HG02588 (cell line): ENCODE results near the gene C11orf42.
A peak's percentile ranks its signal among the peaks of the same experiment; 100 is the strongest.
"Not testable (repeated sequence)": the region's sequence is repeated elsewhere in the genome, so short reads cannot be mapped to it uniquely, and the experiment has no call there.

Experiments
- ATAC-seq: cut with Tn5 transposase; IDR thresholded peaks from one replicate; pipeline ENCODE4 v1.9.1; 2021; ENCODE audit warnings: mild to moderate bottlenecking, moderate library complexity; ENCODE audit not compliant: unreplicated experiment

Gene C11orf42

DNA sequence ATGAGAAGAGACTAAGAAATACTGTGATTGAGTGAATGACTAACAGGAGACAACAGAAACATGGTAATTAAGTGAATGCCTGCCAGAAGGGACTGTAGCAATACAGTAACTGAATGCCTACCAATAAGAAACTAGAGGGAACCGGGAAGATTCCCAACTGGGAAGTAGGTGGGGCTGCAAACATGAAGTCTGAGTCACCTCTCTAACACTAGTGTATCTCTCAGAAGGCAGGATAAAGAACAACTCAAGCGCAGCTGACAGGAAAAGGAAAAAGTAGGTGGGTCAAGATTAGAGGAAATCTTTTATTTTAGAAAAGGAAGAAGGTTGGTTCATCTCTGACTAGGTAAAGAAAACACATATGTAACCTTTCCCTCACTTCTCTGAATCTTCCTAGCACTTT lies 14.0 kb downstream of the C11orf42 start:
- no peak for ATAC-seq

DNA sequence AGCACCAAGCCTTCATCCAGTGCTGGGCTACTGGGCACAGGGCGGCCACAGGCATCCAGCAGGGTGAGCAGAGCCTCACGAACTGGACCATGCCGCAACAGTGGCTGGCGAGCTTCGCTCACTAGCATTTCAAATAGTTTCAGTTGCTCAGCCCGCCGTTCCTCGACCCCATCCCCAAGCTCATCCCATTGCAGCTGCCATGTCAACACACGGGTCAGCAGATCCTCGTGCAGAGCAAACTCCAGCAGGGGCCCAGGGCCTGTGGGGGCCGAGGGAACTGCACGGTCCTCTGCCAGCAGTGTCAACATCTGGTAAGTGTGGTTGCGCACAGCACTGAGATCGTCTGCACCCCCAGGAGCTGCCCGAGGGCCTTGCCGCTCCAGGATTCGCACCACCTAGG lies 18.5 kb downstream of the C11orf42 start:
- ATAC-seq, result no peak

DNA sequence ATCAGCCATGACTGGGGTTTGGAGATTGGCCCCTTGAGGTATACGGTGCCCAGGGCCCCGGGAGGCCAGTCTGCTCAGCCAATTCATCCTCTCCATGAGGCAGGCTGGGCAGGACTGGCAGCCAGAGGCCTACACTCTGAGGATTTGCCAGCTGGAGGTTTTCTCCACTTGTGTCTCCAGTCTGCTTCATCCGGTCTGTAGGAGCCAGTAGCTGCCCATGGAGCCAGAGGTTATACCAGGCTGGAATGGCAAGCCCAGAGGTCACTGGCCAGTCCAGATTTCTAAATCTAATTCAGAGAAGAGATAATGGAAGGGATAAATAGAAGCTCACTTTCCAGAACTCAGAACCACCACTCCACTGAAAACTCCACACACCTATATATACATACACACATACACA lies 19.1 kb downstream of the C11orf42 start:
- ATAC-seq, result no peak

DNA sequence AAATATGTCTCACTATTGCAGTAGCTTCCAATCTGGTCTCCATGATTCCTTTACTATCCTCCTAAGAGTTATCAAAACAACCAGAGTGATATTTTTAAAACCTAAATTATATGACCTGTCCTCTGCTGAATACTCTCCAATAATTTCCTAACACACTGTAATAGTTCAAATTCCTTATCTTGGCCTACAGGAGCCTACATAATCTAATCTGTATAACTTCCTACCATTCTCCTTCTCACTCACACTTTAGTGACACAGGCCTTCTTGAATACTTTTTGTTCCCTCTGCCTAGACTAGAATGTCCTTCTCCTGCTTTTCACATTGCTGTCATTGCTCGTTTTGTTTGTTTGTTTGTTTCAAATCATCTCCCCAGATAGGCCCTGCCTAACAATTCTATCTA lies 19.7 kb downstream of the C11orf42 start:
- no peak for ATAC-seq

DNA sequence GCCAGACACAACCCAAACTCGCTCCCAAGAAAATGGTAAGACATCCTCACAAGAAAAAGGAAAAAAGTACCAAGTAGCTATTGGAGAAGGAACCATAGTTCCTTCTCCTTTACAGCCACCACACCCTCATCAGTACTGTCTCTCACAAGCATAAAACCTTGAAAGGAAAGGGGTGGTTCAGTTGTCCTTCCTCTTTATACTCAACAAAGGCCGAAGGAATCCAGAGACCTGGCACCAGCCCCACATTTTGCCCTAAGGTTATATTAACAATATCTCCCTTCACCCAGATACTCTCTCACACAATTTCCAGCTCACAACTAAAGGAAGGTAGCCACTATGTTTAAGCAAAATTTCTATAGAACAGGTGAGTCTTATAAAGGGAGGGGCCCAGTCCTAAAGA lies 20.5 kb downstream of the C11orf42 start:
- no peak for ATAC-seq

DNA sequence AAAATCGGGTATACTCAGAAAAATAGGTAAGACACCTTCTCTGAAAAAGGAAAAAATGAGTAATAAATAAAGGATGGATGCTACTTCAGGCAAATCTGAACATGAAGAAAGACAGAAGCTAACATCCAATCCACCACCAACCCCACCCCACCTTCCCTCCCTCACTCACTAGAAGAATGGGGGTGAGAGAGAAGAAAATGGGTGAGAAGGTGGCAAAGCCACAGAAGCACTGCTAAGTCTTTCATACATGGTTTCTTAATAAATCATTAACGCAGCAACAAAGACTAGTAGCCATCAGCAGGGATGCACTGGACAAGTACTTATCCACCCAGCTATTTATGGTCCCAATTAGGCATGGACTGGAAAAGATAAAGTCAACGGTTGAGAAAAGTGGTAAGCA lies 23.2 kb downstream of the C11orf42 start:
- no peak for ATAC-seq

DNA sequence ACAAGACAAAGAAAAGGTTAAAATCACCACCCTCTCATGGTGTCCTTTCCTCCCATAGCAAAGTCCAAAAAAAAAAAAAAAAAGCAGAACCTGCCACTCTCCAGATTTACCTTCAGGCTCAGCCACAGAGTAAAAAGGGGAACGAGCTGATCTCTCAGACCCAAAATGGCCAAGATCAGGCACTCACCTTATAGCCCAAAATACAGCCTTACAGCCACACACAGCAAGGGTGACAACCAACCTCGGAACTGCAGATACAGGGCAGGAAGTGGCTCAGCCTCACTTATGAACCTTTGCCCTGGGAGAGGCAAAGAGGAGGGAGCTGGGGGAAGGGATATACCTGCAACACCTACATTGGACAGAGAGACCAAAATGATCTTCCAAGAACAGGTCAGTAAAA lies 24.6 kb downstream of the C11orf42 start:
- no peak for ATAC-seq

DNA sequence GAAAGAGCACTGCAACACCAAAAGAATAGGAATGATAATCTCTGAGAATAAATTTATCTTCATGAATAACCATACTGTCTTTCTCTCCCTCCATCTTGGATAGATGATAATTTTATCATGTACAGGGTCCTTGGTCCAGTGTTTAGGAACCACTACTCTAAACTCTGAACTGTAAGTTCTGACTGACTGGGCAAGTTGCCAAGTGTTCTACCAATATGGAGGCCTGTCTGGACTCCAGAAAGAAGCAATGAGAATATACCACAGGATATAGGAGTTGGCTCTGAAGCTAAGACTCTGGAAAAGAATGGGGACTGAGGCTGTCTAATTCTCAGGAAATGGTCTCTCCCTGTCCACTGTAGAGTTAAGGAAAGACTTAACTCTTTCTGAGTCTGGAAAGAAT lies 27.5 kb downstream of the C11orf42 start:
- no peak for ATAC-seq

DNA sequence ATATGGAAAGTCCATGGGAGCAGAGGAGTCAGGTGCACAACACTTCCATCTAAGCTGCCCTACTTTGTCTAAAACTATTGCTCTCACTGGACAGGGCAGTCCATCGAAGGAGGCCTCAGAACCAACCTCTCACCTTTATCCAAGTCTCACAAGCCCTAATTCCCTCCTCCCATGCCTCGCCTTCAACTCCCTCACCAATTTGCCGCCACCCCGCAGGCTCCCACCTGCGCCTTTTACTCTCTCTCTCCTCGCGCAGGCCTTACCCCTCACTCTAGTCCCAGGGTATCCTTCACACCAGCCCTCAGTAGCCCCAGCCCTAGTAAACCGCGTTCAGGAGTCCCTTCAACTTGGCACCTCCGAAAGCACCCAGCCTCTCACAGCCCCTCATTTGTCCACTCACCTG lies 28.6 kb downstream of the C11orf42 start:
- no peak for ATAC-seq

DNA sequence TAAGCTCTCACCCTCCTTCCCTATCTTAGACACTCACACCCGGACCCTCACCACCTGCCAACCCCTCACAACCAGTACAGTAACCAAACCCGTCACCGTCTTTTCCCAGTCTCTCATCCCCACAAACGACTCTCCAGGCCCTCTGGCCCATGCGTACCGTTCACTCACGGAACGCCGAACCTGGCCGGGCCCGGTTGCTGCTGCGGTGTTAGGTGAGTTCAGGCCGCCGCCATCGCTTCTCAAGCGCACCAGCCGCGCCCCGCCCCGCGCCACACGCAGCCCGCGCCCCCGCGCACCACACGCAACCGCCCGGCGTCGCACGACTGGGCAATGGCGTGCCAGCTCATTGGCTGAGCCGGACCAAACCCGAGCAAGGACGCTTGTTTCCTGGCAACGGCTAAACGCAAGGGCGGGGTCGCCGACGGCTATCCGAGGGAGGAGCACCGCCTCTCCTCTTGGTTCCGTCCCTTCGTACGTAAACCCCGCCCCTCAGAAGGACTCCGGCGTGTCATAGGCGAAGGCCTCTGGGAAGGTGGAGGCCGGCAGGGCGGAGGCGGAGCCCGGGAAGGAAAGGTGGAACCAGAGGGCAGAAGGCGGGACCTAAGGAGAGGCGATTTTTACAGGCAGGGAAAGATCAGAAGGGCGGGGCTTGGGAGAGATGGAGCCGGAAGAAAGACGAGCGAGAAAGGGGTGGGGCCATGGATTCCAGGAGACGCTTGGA lies 29.2 kb downstream of the C11orf42 start, which contains the start of gene FHIP1B:
FHIP1B (minus strand) TSS at position 250 of the 721 bp plus-strand sequence. CDS start 10,120 bp downstream, outside the sequence.
- ATAC-seq, result peak; percentile 94

DNA sequence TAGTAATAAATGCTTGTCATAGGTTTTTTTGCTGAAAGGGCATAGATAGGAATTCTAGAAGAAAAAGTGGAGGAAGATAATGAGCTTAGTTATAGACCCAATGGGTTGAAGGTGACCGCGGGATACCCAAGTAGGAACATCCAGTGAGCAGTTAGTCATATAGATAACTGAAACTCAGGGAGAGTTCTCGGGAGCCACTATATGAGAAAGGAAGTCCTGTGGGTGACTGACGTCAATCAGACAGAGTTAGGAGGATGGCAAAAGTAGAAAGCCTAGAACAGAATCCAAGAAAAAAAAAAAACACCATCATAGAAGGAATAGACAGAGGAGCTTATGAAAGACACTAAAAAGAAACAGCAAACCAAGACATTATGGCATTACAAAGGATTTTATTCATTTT lies 31.9 kb downstream of the C11orf42 start:
- ATAC-seq, result no peak

DNA sequence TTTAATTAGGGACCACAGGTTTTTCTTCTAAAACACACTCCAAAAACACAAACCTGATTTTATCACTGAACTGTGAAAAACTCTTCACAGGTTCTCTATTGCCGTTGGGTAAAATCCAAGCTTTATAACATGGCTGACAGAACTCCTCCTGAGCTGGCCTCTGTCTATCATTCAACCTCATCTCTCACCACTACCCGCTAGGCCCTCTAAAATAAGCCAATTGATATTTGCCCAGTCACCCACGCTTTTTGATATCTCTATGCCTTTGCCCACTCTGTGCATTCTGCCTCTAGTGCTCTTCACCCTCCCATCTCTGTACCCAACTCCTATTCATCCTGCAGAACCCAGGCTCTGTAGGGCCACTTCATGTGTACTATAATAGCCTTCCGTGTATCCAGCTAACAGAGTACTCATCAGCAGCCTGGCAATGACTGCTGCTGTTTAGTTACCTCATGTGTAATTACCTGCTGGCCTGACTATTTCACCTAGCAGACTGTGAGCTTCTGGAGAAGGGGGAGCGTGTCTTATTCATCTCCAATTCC lies 32.5 kb downstream of the C11orf42 start:
- no peak for ATAC-seq

DNA sequence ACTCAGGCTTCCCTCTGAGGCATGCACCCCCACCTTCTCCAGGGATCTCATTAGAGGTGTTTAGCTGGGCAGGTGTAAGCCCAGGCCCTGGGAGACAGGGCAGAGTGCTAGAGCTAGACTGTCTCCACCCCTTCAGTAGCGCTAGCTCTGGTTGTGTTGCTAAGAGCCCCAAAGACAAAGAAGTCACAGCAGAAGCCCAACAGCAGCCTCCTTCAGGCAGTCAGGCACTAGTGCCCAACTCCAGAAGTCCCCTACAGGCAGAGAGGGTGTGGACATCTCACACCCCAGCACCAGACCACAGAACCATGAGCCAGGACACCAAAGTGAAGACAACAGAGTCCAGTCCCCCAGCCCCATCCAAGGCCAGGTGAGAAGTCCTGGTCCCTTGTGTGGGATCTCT lies 33.5 kb downstream of the C11orf42 start, which contains the start of gene CNGA4:
CNGA4 (plus strand) TSS at position 188 of the 400 bp plus-strand sequence; CDS start at position 306, 118 bp downstream.
- no peak for ATAC-seq

DNA sequence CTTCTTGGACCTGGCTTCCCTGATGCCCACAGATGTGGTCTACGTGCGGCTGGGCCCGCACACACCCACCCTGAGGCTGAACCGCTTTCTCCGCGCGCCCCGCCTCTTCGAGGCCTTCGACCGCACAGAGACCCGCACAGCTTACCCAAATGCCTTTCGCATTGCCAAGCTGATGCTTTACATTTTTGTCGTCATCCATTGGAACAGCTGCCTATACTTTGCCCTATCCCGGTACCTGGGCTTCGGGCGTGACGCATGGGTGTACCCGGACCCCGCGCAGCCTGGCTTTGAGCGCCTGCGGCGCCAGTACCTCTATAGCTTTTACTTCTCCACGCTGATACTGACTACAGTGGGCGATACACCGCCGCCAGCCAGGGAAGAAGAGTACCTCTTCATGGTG lies 34.8 kb downstream of the C11orf42 start:
- ATAC-seq, result no peak

DNA sequence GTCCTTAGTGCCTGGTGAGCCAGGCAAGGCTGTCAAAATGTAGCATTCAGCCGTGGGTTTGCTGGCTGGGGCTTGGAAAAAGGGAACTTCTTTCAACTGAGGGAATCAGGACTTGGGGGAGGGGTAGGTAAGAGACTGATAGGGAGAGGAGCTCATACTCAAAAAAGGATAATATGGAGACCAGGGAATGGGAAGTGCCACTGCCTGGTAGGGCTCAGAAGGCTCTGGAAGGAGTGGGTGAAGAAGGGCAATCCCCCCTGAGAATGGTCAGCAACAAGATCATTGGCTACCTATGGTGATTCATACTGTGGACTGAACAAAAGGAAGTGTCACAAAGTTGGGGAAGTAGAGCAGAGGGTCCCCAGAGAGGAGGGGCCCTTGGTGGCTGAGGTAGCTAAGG lies 35.4 kb downstream of the C11orf42 start:
- no peak for ATAC-seq

DNA sequence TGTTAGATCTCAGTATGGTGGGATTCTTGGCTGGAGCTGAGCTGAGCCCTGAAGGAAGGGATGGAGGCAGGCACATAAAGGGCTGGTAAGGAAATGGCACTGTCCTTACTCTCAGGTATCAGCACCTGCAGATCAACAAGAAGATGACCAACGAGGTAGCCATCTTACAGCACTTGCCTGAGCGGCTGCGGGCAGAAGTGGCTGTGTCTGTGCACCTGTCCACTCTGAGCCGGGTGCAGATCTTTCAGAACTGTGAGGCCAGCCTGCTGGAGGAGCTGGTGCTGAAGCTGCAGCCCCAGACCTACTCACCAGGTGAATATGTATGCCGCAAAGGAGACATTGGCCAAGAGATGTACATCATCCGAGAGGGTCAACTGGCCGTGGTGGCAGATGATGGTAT lies 36.0 kb downstream of the C11orf42 start:
- no peak for ATAC-seq

DNA sequence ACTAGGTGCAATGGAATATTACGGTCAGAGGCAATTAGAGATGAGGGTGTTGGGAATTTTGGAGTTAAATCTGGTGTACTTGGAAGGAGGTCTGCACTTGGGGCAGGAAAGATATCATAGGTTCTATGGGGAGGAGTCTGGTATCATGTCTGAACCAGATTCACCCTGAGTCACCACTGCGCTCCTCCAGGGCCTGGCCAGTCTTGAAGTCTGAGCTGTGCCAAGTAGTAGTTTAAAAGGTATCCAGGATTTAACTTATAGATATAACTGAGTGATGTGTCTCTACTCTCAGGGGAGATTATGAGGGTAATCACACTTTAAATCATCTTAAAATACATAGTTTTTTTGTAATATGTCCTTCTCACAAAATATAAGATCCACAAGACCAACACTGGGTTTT lies 40.2 kb downstream of the C11orf42 start:
- ATAC-seq, result no peak

DNA sequence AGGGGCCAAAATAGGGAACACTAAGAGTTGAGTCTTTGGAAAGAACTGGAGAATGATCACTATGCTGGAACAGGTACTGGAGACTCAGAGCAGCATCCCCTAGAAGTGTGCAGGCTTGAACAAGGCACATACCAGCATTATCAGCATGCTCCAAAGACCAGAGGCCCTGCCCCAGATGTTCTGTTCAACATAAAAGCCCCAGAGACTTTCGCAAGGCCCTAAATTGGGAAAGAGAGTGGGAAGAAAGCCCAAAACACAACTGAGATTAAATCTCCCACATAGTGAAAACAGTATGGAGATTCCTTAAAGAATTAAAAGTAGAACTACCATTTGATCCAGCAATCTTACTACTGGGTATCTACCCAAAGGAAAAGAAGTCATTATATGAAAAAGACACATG lies 42.9 kb downstream of the C11orf42 start:
- no peak for ATAC-seq

DNA sequence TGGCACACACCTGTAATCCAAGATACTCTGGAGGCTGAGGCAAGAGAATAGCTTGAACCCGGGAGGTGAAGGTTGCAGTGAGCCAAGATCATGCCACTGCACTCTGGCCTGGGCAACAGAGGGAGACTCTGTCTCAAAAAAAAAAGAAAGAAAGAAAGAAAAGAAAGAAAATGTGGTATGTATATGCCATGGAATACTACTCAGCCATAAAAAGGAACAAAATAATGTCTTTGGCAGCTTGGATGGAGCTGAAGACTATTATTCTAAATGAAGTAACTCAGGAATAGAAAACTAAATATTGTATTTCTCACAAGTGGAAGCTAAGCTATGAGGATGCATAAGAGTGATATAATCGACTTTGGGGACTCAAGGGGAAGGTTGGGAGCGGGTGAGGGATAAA lies 43.5 kb downstream of the C11orf42 start:
- not testable (repeated sequence) for ATAC-seq

DNA sequence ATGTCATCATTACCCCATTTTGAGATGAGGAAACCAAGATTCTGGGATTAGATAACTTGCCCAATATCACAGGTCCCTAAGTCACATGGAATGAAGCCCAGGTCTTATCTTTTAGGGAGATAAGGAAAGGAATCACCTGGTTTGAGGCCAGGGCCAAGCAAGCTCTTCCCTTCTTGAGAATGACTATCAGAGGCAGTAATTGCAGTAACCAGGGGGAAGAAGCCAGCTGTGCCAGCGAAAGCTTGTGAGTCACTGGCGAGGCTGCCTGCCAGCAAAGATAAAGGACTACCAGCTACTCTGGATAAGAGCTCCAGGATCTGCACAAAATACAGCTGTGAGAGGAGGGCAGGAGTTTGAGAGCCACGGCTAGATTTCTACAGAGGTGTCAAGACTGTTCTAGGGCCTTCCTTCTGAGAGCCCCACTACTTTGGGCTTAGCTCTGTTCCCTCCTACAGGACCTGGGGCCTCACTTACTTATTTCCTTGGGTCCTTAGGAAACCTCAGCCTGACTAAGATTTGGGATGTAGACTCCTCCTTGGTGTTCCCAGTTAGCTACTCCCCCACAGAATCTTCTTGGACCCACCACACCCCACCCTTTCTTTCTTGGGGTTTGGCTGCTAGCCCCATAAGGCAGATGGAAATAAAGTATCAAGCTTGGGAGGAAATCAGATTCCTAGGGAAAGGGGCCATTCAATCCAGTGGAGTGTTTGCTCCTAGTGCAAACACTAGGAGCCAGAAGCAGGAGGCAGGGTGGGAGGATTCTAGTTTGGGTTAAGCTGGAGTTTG lies 44.6 kb downstream of the C11orf42 start:
- no peak for ATAC-seq

DNA sequence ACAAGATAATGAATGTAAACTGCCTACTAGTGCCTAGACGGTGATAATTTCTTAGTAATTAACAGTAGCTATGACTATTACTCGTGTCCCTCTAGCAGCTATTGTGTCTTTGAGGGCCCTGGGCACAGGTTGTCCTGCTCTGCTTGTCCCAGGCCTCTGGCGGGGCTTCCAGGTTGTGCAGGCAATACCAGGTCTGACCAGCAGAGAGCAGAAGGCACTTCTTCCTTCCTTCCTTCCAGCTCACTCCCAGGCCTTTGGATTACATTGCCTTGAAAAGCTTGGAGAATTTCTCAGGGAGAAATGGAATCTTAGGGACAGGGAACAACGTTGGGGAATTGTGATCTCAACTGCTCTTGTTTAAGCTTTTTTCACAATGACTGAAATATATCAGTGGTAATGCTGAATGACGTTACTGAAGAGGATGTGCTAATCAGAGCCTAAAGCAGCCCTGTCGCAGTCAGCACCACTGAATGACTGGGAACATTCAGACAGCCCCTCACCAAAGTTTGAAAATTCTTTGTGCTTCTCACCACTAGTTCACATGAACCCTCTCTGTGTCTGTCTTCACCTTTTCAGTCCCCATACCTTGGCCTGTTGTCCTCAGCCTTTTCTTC lies 45.9 kb downstream of the C11orf42 start:
- peak; percentile 69 for ATAC-seq
